ENCODE measurements around the gene SLC6A18.
"Not testable (repeated sequence)": the region's sequence is repeated elsewhere in the genome, so short reads cannot be mapped to it uniquely, and the experiment has no call there.

SLC6A18 gene

DNA sequence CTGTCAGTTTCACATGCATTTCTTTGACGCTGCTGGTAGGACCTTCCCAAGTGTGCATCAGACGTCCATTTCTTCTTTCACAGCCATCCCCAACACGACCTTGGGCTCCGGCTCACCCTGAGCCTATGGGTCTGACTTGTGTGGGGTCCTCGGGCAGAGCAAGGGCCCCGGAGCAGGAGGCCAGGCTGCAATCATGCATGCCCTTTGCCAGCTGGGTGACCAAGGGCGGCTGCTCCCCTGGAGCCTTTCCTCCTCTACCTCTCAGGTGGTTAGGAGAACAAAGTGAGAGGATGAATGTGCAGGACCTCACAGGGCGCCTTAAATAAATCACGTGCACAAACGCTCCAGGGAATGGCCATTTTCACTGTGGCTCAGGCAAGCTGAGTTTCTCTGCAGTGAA is 36.5 kb downstream of the SLC6A18 start:
- TF ChIP-seq CTCF (conservative IDR thresholded peaks at IDR 0.05) = no peak
- TF ChIP-seq ZFX (IDR thresholded peaks at IDR 0.05) = no peak
- no peak overlapping the region for H3K27ac ChIP-seq

- TF ChIP-seq CTCF (conservative IDR thresholded peaks at IDR 0.05) (no peak), ZFX (IDR thresholded peaks at IDR 0.05) (no peak)
- H3K27ac ChIP-seq = no peak overlapping the region
These were observed 37.2 kb downstream of the SLC6A18 start for GRCh38 chr5:1262381-1262780.

GRCh38 chr5:1264211-1264610 is 39.0 kb downstream of the SLC6A18 start:
- no peak for TF ChIP-seq ZFX (IDR thresholded peaks at IDR 0.05)
- no peak for TF ChIP-seq CTCF (conservative IDR thresholded peaks at IDR 0.05)

DNA sequence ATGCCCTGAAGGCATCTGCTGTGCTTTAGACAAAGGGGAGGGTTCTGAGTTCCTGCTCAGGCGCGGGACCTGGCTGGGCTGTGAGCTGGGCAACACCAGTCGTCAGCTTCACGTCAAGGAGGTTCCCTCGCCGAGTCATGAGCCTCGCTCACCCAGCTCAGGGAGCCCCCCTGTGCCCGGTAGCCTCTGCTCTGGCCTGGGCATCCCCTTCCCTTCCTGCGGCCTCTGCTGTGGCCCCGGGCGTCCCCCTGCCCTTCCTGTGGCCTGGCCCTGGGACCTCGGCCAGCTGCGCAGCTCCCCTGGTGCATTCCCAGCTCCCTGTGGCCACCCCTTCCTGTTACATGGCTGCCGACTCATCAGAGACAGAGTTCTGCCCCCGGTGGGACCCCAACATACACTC is 39.8 kb downstream of the SLC6A18 start:
- H3K27ac ChIP-seq = no peak overlapping the region
- TF ChIP-seq CTCF (conservative IDR thresholded peaks at IDR 0.05) (no peak), ZFX (IDR thresholded peaks at IDR 0.05) (no peak)

More at GRCh38 chr5:1264211-1264610, 39.0 kb downstream of the SLC6A18 start:
- H3K27ac ChIP-seq = no peak overlapping the region

GRCh38 chr5:1265461-1266455 is 40.6 kb downstream of the SLC6A18 start:
- TF ChIP-seq ZFX (IDR thresholded peaks at IDR 0.05) (no peak), CTCF (conservative IDR thresholded peaks at IDR 0.05) (no peak)
- H3K27ac ChIP-seq = no peak overlapping the region

- TF ChIP-seq CTCF (conservative IDR thresholded peaks at IDR 0.05) (no peak), ZFX (IDR thresholded peaks at IDR 0.05) (no peak)
- no peak overlapping the region for H3K27ac ChIP-seq
These were observed 41.6 kb downstream of the SLC6A18 start for GRCh38 chr5:1266791-1267190.

- H3K27ac ChIP-seq = not testable (repeated sequence)
These were observed 42.3 kb downstream of the SLC6A18 start for GRCh38 chr5:1267464-1267863.
